ENCODE measurements around the gene PLEKHA5. TPM values are rescaled to one million over a fixed set of nuclear protein-coding genes. Genes with fewer than 3 reads are reported as not detected.
"Not testable (repeated sequence)": the region's sequence is repeated elsewhere in the genome, so short reads cannot be mapped to it uniquely, and the experiment has no call there.

PLEKHA5 gene
- total RNA-seq, 6 experiments from 2014 or later = 15.7 to 22.6 (median 18.6) TPM

- DNase-seq = no peak
- no peak for TF ChIP-seq CTCF (IDR thresholded peaks at IDR 0.05)
- no peak overlapping the region for H3K27ac Mint-ChIP-seq
Observed at GRCh38 chr12:19388131-19388549, 258.6 kb downstream of the PLEKHA5 start.

GRCh38 chr12:19390051-19390598 lies 260.6 kb downstream of the PLEKHA5 start:
- TF ChIP-seq CTCF (IDR thresholded peaks at IDR 0.05) = no peak
- Mint-ChIP-seq H3K9me3 (no peaks in the 10 kb centered on the region), H3K27me3 (ENCODE audit: insufficient read depth) (no peaks in the 10 kb centered on the region; the same call in 1 of the 2 replicates), H3K27ac (no peak overlapping the region), H3K4me1 (ENCODE audit: low read depth) (peaks cover 17% of the 10 kb centered on the region), H3K36me3 (ENCODE audit: low read depth) (no peaks in the 10 kb centered on the region), H3K4me3 (no peak overlapping the region)
- DNase-seq = no peak

More at GRCh38 chr12:19388131-19388549, 258.6 kb downstream of the PLEKHA5 start:
- Mint-ChIP-seq H3K9me3 (no peaks in the 10 kb centered on the region), H3K4me1 (ENCODE audit: low read depth) (peaks cover 17% of the 10 kb centered on the region), H3K36me3 (ENCODE audit: low read depth) (no peaks in the 10 kb centered on the region), H3K4me3 (no peak overlapping the region), H3K27me3 (ENCODE audit: insufficient read depth) (no peaks in the 10 kb centered on the region; the same call in 1 of the 2 replicates)

GRCh38 chr12:19392644-19393043 lies 263.1 kb downstream of the PLEKHA5 start:
- H3K36me3 Mint-ChIP-seq (ENCODE audit: low read depth); H3K27me3 Mint-ChIP-seq (ENCODE audit: insufficient read depth); H3K9me3 Mint-ChIP-seq; DNase-seq; H3K4me3 Mint-ChIP-seq; H3K27ac Mint-ChIP-seq: not testable (repeated sequence)
- H3K4me1 Mint-ChIP-seq (ENCODE audit: low read depth) = peaks cover 20% of the 10 kb centered on the region

- no peak overlapping the region for H3K27ac Mint-ChIP-seq
- no peaks in the 10 kb centered on the region for H3K36me3 Mint-ChIP-seq (ENCODE audit: low read depth)
- H3K9me3 Mint-ChIP-seq = no peaks in the 10 kb centered on the region
- peaks cover 1% of the 10 kb centered on the region for H3K27me3 Mint-ChIP-seq (ENCODE audit: insufficient read depth)
- no peak overlapping the region for H3K4me3 Mint-ChIP-seq
- no peak for DNase-seq
- TF ChIP-seq CTCF (IDR thresholded peaks at IDR 0.05) = no peak
- peaks cover 14% of the 10 kb centered on the region for H3K4me1 Mint-ChIP-seq (ENCODE audit: low read depth)
Observed at GRCh38 chr12:19394385-19394784, 264.9 kb downstream of the PLEKHA5 start.

GRCh38 chr12:19397534-19397933 lies 268.0 kb downstream of the PLEKHA5 start:
- peak; percentile 7 for DNase-seq

More at GRCh38 chr12:19397534-19397933, 268.0 kb downstream of the PLEKHA5 start:
- Mint-ChIP-seq H3K9me3 (no peaks in the 10 kb centered on the region), H3K4me1 (ENCODE audit: low read depth) (peaks cover 6% of the 10 kb centered on the region; the same call in 1 of the 2 replicates), H3K36me3 (ENCODE audit: low read depth) (no peaks in the 10 kb centered on the region), H3K27ac (no peak overlapping the region), H3K4me3 (no peak overlapping the region), H3K27me3 (ENCODE audit: insufficient read depth) (peaks cover 4% of the 10 kb centered on the region)
- TF ChIP-seq CTCF (IDR thresholded peaks at IDR 0.05) = no peak

All from HFFc6 (cell line).